Measurements from ENCODE around the gene FYN.

FYN gene

DNA sequence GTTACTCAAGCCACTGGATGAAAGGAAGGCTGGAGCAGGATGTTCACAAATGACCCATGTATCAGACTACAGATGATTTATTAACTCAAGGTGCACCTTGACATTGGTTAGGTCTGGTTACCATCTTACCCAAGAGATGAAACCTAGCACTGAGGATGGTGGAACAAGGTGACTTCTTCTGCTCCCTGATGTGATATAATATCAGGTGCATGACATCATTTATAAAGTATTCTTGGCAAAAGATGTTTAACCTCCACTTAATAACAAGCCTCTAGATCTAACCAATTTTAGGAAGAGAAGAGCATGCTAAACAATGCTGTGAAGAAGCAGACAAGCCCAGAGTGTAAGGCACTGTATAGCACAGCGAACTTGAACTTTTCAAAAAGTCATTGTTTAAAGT lies 100.9 kb downstream of the FYN start:
- in situ Hi-C loops (cut with MboI; ENCODE audit: low sequenced_read_pairs), result no loop called here

DNA sequence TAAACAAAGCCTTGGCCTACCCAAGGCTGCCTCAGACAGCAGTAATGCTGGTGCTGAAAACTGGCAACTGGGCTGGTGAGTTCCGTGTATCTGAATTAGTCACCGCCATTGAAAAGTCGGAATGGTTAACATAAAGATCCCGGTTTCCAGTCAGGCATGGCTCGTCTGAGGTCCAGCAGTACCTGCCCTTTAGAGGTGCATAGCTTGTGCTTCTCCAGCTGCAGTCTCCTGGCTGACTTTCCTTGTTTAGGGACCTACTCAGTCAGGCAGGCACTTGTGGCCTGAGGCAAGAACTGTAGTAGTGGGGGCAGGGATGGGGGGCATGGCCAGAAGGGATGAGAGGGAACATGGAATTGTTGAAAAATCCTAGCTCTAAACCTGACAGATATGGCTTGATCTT lies 101.6 kb downstream of the FYN start:
- in situ Hi-C loops (cut with MboI; ENCODE audit: low sequenced_read_pairs), result no loop called here

DNA sequence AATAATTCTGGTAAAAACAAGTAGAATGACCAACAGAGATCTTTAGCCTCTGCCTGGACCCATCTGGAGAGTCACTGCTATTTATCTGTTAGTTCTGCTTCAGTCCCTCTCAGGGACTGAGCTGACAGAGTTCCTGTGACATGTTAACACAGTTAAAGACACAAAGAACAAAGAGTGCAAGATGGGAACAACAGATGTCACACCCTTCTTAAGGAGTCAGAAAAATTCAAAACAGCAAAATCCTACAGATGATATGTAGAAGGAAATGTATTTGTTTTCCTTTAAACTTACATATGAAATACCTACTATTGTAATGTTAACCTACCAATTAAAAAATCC lies 102.2 kb downstream of the FYN start:
- in situ Hi-C loops (cut with MboI; ENCODE audit: low sequenced_read_pairs), result no loop called here

DNA sequence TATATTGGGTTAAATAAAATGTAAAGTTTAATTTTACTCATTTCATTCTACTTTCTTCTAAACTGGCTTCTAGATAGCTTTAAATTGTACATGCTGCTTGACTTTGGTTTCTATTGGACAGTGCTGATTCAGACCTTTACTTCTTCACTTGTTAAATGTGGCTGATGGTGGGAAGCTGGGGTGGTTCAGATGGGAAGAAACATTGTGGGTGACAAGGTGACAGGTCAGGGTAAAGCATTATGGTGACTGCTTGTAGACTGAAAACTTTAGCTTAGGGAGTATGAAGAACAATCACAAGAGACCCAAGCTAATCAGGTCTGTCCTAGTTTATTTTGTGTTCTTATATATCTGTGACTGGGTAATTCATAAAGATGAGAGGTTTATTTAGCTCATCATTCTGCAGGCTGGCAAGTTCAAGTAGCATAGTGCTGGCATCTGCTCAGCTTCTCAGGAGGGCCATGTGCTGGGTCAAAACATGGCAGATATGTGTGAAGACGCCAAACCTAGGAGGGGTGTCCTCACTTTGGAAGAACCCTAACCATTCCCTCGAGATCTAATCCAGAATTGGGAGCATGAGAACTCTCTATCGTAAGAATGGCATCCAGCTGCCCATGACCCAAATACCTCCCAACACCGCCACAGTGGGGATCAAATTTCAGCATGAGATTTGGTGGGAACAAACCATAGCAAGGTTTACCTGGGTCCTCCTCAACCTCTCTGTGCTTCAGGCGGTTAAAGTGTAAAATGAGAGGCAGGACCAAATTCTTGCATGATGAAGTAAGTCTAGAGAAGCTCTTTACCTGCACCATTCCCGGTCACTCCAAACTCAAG lies 102.8 kb downstream of the FYN start:
- in situ Hi-C loops (cut with MboI; ENCODE audit: low sequenced_read_pairs), result no loop called here

DNA sequence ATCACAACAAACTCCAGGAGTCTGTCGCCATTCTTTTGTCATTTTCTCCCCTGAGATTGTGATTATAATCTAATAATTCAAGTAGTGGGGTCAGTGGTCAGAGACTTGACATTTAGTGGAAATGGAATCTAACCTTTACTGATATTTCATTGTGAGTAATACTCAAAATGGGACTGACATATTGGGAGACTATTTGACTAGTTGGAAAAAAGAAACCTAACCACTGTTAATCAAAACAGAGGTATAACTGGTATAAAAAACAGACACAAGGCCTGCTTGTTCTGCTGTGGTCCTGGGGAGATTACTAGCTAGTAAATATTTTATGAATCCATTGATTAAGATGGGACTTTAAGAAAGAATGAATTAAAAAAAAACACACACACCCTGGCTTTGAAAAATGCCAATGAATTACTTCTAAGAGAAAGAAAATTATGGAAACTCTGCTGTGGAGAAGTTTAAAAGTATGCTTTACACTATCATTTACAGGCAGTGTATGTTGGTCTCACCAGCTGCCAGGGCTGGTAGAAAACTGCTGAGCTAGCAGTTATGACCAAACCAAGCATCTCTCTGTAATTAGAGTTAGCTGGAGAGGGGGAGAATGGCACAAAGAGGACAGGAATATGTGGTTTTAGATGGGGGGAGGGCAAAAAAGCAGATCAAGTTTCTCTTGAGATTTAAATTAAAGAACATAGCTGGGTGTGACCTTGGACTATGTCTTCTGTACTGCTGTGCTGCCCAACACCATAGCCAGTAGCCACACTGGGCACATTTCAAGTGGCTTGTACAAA lies 103.7 kb downstream of the FYN start:
- in situ Hi-C loops (cut with MboI; ENCODE audit: low sequenced_read_pairs), result no loop called here

DNA sequence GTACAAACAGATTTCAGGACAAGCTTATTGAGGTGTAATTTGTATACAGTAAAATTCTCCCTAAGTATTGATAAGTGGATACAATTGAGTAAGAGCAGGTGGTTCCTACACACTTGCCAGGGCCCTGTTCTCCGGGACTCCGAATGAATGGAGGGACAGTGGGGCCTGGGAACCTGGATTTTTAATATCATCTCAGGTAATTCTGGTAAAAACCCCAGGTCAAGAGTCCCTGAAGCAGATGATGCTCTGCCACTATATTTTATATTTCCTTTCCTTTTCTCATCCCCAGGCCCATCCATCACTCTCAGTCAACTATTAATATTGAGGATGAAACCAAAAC lies 104.9 kb downstream of the FYN start:
- in situ Hi-C loops (cut with MboI; ENCODE audit: low sequenced_read_pairs), result no loop called here

DNA sequence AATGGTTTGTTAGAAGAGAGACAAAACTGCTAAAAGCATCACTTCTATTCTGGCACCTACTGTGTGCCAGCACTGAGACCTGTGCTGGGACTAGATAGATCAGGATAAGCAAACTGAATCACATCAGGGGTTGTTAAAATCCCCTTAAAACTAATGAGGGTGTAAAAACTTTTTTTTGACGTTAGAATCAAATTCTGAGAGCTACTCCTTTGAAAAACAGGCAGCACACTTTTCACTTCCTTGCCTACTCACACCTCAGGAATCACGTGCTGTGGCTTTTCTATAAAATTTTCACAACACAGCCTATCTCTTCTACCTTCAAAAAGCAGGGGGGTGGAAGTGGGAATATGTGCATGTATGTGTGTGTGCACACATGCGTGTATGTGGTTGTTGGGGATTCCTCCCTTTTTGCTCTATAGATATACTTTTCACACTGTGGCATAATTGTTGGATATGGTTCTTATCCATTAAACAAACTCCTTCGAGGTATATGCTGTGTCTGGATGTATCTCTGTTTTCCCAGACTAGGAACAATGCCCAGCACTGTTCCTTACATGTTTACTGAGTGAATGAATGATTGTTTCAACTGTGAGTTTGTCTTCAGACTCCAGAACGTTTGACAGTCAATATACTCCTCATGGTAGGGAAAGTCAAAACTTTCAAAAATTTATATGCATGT lies 105.4 kb downstream of the FYN start:
- in situ Hi-C loops (cut with MboI; ENCODE audit: low sequenced_read_pairs), result no loop called here

DNA sequence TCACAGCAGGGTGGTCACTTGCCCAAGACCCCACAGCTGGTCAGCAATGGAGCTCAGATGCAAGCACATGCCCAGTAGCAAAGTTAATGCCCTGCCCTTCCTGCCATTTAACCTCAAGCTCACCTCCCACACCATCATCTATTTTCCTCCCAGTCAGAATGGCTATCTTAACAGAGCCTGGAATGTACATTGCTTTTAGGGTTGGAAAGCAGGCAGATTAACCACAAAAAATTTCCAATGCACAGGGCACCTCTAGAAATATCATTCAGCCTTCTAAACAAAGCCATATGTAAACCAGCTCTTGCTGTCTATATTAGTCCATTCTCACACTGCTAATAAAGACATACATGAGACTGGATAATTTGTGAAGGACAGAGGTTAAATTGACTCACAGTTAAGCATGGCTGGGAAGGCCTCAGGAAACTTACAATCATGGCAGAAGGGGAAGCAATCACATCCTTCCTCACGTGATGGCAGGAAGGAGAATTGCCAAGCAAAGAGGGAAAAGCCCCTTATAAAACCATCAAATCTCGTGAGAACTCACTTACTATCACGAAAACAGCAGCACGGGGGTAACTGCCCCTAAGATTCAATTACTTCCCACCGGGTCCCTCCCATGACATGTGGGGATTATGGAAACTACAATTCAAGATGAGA lies 106.9 kb downstream of the FYN start:
- in situ Hi-C loops (cut with MboI; ENCODE audit: low sequenced_read_pairs), result no loop called here

DNA sequence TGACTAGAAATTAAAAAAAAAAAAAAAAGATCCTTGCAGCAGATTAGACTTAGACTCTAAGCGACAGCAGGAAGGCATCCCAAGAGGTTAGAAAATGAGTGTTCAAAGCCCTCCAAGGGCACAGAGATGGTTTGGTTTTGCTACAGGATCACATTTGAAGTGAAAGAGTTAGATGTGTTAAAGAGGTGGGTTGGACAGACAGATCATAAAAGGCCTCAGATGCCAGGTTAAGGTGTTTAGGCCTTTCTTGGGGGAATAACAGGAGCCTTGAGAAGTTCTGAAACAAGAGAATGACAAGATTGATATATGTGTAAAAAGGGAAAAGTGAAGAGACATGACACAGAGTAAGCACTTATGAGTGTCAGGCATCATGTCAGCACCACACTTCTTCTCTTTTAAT lies 107.5 kb downstream of the FYN start:
- in situ Hi-C loops (cut with MboI; ENCODE audit: low sequenced_read_pairs), result no loop called here

DNA sequence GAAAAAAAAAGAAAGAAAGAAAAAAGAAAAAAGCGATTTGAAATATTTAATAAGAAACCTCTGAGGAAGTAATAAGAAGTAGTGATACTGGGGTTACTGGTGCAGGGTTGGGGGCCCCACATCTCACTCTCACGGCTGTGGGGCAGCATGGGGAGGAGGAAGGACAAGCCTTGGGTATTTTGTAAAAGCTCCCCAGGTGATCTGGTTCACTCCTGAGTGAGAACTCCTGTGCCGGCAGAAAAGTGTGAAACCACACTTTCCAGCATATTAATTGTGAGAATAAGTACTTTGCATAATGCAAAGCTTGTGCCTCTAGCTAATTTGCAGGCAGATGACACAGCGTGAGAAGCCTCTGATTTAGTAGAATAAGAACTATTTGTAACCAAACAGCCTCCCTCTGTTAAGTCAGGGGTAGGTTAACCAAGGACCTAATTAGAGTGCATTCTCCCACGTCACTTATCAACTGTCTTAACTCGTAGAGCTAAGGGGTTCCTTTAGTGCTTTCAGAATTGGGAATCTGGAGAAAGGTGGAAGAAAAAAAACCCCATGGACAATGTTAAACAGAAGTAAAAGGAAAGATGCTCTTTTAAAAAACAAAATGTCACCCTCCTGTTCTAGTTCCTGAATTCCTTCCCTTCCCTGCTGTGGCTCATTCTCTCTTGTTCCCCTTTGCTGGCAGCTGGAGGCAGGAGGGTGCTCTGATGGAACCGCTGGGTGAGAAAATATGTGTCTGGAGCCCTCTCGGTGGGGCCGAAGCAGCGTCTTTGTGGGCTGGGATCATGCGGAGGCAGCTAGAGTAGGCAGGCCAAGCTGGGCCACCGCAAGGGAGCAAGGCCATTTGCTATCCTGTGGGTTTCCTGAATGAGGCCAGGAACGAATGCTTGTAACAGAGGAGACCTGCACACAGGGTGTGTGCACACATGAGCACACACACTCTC lies 108.7 kb downstream of the FYN start:
- in situ Hi-C loops (cut with MboI; ENCODE audit: low sequenced_read_pairs), result no loop called here

DNA sequence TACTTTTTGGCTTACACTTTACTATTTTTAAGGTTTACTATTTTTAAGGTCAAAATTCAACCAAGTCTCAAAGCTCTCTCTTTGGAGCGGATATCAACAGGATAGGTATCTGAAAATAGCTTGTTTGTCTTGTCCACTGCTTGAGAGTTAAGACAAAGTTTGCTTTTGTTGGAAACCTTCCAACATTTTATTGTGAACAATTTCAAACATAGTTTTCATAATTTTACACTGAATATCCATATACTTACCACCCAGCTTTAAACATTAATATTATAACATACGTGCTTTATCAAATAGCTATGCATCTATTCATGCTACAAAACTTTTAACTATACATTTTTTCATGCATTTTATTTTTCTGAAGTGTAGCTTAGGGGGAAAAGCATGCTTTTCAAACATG lies 109.9 kb downstream of the FYN start:
- in situ Hi-C loops (cut with MboI; ENCODE audit: low sequenced_read_pairs), result no loop called here

DNA sequence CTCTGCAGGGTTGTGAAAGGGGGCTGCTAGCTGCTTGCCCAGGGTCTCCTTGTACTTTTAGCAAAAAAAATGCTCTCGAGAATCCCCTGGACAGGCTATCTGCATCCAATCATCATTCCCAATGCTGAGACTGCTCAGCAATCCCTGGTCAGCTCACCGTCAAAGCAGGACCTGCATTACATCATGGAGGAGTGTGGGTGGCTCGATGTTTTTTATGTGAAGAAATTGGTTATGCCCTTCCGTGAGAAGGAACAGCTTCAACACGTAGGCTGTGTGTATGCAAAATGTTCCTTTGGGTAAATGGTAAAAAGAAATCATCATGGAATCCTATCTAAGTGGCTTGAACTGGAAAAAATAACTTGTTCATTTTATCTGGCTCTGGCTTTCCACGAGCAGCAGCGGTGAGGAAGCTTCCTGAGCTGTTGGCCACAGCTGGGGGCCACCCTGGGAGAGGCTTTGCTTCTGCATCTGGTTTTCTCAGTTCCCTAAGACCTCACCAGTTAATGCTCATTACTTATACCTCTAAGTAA lies 111.4 kb downstream of the FYN start:
- in situ Hi-C loops (cut with MboI; ENCODE audit: low sequenced_read_pairs), result no loop called here

DNA sequence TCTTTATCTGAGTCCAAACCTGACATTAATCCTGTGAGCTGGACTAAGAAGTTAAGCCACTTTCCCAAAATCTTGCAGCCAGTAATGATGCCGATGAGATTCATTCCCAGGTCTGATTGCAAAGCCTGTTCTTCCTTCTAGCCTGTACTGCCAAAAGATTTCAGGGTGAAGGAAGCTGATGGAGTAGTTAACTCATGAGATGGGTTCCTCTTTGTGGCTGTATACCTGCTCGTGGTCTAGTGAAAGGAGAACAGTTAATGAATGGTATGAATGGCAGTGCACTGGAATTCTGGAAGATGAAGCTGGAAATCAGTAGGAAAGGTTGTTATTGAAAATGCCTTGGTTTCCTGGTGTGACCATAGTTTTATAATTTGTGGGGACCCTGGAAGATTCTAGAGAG lies 112.0 kb downstream of the FYN start:
- in situ Hi-C loops (cut with MboI; ENCODE audit: low sequenced_read_pairs), result no loop called here

DNA sequence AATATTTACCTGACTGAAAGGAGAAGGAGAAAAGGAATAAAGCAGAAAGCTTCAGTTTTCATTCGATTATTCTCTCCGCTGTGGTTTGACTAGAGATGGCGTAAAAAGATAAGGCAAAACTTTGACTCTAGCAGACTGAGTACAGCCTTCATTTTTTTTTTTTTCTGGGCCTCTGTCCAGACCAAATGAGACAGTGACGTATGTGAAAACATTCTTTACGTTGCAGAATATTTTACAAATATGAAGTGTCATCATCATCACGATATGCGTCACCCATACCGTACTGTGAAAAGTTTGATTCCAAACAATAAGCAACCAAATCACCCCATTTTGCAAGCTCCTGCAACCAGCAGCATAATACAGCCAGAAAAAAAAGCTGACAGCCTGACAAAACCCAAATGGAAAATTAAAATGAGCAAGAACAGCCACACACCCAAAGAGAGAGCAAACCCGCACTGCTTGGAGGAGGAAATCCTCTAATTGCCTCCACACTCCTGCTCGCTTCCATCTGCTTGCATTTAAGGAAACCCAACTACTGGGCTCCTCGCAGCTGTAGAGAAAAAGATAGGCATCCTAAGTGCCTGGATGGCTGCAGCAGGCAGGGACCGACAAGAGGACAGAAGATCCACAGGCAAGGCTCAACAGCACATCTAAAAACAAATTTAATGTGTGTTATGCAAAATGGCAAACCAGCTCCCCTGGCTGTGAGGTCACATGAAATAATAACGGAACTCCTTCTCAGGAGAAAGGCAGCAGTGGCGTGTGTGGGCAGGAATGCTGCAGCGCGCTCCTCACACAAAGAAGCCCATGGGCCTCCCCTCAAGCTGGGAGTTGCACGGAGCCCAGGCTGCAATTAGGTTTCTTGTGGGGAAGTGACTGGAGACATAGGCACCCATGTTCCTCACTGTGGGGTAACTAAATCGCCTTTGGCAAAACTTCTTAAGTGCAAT lies 113.1 kb downstream of the FYN start:
- in situ Hi-C loops (cut with MboI; ENCODE audit: low sequenced_read_pairs), result no loop called here

DNA sequence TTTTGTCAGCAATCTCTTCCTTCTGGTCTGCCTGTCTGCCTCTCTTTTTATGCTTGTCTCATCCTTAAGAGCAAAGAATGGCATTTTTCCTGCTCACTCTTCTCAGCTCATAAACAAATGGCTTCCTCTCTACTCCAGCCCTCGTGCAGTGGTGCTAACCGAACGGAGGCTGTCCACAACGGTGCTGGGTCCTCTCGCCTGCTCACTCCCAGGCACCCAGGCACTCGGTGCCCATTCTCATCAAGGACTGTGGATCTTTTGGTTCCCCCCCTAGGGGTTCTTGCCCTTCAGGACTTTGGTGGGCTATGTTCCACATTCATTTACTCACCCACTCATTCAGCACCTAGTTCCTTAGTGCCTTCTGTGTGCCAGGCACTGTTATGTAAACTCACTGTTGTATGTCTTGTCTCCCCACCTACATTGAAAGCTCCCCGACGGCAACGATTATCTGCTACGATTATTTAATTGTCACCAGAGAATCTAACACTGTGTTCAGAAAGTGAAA lies 113.9 kb downstream of the FYN start:
- in situ Hi-C loops (cut with MboI; ENCODE audit: low sequenced_read_pairs), result no loop called here

DNA sequence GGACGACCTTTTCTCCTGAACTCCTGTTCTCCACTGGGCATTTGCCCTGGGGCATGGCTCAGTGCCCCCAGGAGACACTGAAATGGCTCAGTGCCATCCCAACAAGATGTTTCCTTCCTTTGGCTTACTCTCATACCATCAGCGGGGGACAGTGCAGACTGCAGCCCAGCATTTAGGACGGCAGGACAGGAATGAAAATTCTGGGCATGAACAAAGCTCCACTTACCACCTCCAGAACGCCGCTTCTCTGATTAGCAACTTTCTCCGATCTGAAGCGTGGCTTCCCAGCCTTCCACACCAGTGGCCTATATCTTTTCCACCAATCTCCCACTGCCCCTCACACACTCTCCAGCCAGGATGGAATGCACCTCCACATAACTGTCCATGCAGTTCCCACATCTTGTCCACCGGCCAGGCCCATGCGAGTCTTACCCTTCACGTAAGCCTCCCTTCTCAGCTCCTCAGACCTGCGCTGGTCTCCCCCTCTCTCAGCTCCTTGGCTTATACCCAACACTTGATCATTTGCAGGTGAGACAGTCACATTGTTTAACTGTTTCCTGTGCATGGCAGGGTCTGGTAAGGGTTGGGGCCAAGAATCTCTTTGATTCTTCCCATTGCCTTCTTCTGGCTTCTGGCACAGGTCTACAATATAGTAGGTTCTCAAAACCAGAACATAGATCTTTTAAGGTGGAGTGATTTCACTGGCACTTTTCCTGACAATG lies 114.5 kb downstream of the FYN start:
- in situ Hi-C loops (cut with MboI; ENCODE audit: low sequenced_read_pairs), result no loop called here

DNA sequence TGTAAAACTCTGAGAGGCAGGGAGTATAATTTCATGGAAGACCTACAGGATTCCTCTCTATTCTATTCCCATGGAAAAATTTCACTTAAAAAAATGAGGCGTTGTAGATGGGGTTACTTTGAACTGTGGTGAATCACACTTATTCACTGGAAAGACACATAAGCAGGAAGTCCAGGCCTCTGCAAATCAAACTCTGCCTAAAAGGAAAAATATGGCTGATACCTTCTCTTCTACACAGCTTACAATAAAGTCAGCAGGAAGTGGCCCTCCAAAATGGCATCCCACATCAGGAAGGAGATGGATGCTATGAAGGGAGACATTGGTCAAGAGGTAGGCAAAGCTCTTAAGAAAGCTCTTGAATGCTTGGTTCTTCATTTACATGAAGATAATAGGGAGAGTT lies 115.9 kb downstream of the FYN start:
- in situ Hi-C loops (cut with MboI; ENCODE audit: low sequenced_read_pairs), result no loop called here

DNA sequence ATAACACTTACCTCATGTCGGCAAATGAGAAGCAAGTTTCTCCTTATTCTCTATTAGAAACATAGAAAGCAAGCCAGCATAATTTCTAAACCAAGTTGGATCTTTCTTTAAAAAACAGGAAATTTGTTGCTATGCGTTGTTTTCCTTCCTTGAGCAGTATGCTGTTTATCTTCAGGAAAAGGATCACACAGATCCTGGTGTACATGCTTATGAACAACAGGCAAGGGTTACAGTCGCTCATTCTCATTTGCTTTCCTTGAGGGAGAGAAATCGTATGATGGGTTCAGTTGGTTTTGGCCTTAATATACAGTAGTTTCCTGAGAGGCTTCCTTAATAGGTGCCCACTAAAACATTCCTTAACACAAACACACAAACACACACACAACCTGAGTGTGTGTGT lies 118.8 kb downstream of the FYN start:
- in situ Hi-C loops (cut with MboI; ENCODE audit: low sequenced_read_pairs), result no loop called here

Measured in HL-60/S4 treated with phorbol 12-myristate 13-acetate at 8.2 ng/mL for 4 days and 3 days (cell line).